B cell (primary cell): ENCODE data around the gene STOX2. TPM values are rescaled to one million over a fixed set of nuclear protein-coding genes. Genes with fewer than 3 reads are reported as not detected.

Source experiments
- ATAC-seq: fragments of 200-7000 bp; cut with Tn5 transposase; one replicate; pipeline ENCODE4 v1.10.0; 2021; ENCODE audit warnings: low read depth, mild to moderate bottlenecking, moderate number of reproducible peaks, moderate library complexity
- CTCF ChIA-PET: fragments of 350-600 bp; sonication (Branson Sonifier 250); formaldehyde crosslinking; loops from one replicate; lab custom pipeline; 2021; ENCODE audit warnings: antibody characterized with exemption, inconsistent platforms; lab: Charles Lee
- POLR2A ChIA-PET: fragments of 350-600 bp; sonication (Branson Sonifier 250); formaldehyde crosslinking; loops from one replicate; lab custom pipeline; 2021; ENCODE audit warnings: antibody characterized with exemption; lab: Charles Lee
- DNase-seq: peaks from one replicate; pipeline ENCODE4 v3.0.0; 2013
- H2AFZ ChIP-seq: 2 replicates; pipeline ENCODE4 v1.6.1; 2012; ENCODE audit warnings: mild to moderate bottlenecking, low read depth, low read length; ENCODE audit not compliant: insufficient read depth, poor library complexity, severe bottlenecking
- H3K27ac ChIP-seq, 2 donors: 1 replicate in 1 of 2; 2 replicates in 1 of 2; pipeline ENCODE4 v1.5.1; 2012 to 2013; ENCODE audit warnings: low read length in 2 of 2, mild to moderate bottlenecking in 2 of 2, moderate library complexity in 1 of 2
- H3K27me3 ChIP-seq, 4 experiments: fragments of 200-600 bp in 1 of 4; sonication (generic) in 1 of 4; replicated peaks in 1 of 4; 1 replicate in 2 of 4; 2 replicates in 2 of 4; pipeline versions ENCODE4 v1.6.1 to v1.7.0; 2013 to 2016; ENCODE audit warnings: low read length in 3 of 4, mild to moderate bottlenecking in 2 of 4, mixed read lengths in 1 of 4, moderate library complexity in 1 of 4; ENCODE audit not compliant: insufficient read depth in 4 of 4, control insufficient read depth in 3 of 4; ENCODE audit errors: control extremely low read depth in 1 of 4
- H3K36me3 ChIP-seq, 2 experiments: replicated peaks in 1 of 2; 1 replicate in 1 of 2; 2 replicates in 1 of 2; pipeline versions ENCODE4 v1.6.1 to v1.7.1; 2013; ENCODE audit warnings: low read length in 1 of 2; ENCODE audit not compliant: insufficient read depth in 2 of 2, control insufficient read depth in 1 of 2; ENCODE audit errors: control extremely low read depth in 1 of 2, extremely low read depth in 1 of 2
- H3K4me1 ChIP-seq, 2 donors: fragments of 200-600 bp in 1 of 2; sonication (generic) in 1 of 2; 1 replicate in 1 of 2; 2 replicates in 1 of 2; pipeline versions ENCODE4 v1.5.1 to v1.6.1; 2013 to 2017; ENCODE audit warnings: low read length in 2 of 2; ENCODE audit not compliant: control insufficient read depth in 2 of 2, insufficient read depth in 2 of 2
- H3K4me2 ChIP-seq: replicated peaks from 2 replicates; pipeline ENCODE3; 2012; ENCODE audit warnings: mild to moderate bottlenecking, low read depth, low read length; ENCODE audit not compliant: poor library complexity, severe bottlenecking
- H3K4me3 ChIP-seq, 5 experiments: fragments of 200-600 bp in 1 of 5; sonication (generic) in 1 of 5; 1 replicate in 3 of 5; 2 replicates in 2 of 5; pipeline versions ENCODE4 v1.5.1 to v1.7.0; 2011 to 2016; ENCODE audit warnings: low read length in 4 of 5, mild to moderate bottlenecking in 4 of 5, low read depth in 2 of 5, control low read depth in 1 of 5, moderate library complexity in 1 of 5; ENCODE audit not compliant: insufficient read depth in 1 of 5; ENCODE audit errors: control extremely low read depth in 1 of 5, extremely low read depth in 1 of 5
- H3K79me2 ChIP-seq: fragments of 200-600 bp; sonication (generic); one replicate; pipeline ENCODE4 v1.6.0; 2016; ENCODE audit warnings: low read length; ENCODE audit not compliant: control insufficient read depth, insufficient read depth
- H3K9ac ChIP-seq: fragments of 200-600 bp; sonication (generic); 2 replicates; pipeline ENCODE4 v1.6.1; 2017; ENCODE audit warnings: mild to moderate bottlenecking, low read length, moderate library complexity
- H3K9me3 ChIP-seq, 3 donors: one replicate each; pipeline versions ENCODE4 v1.6.1 to v1.7.1; 2013; ENCODE audit warnings: low read length in 2 of 3; ENCODE audit not compliant: control insufficient read depth in 2 of 3, insufficient read depth in 1 of 3; ENCODE audit errors: control extremely low read depth in 1 of 3
- H4K20me1 ChIP-seq: 2 replicates; pipeline ENCODE4 v1.6.0; 2012; ENCODE audit warnings: mild to moderate bottlenecking, low read length; ENCODE audit not compliant: insufficient read depth, control insufficient read depth, poor library complexity, severe bottlenecking
- H3K27ac Mint-ChIP-seq: one replicate; pipeline ENCODE4 v1.8.0; 2021; ENCODE audit warnings: mixed read lengths
- H3K27me3 Mint-ChIP-seq: one replicate; pipeline ENCODE4 v1.8.0; 2021; ENCODE audit warnings: mixed read lengths
- H3K4me1 Mint-ChIP-seq: one replicate; pipeline ENCODE4 v1.8.0; 2021; ENCODE audit warnings: mixed read lengths
- H3K4me3 Mint-ChIP-seq: one replicate; pipeline ENCODE4 v1.8.0; 2021; ENCODE audit warnings: mixed read lengths
- H3K9me3 Mint-ChIP-seq: one replicate; pipeline ENCODE4 v1.8.0; 2022; ENCODE audit warnings: mixed read lengths; ENCODE audit not compliant: insufficient read depth
- CTCF ChIP-seq: fragments of 200-600 bp; IDR thresholded peaks from one replicate; pipeline ENCODE4 v1.8.0; 2022; ENCODE audit warnings: antibody characterized with exemption, mild to moderate bottlenecking
- EZH2 ChIP-seq: IDR thresholded peaks from 2 replicates; pipeline ENCODE4 v1.6.1; 2012; ENCODE audit warnings: borderline replicate concordance, low read depth, mild to moderate bottlenecking, moderate library complexity, low read length; ENCODE audit not compliant: insufficient read depth, poor library complexity, severe bottlenecking
- WGBS: methylation state at CpG from one replicate; pipeline ENCODE4 v1.1.5; 2013; ENCODE audit warnings: missing lambda C conversion rate; ENCODE audit not compliant: insufficient coverage; 5-methylcytosine and 5-hydroxymethylcytosine counted together
- intact Hi-C: fragments of 100-400 bp; cut with micrococcal nuclease; formaldehyde crosslinking; loops from one replicate; pipeline ENCODE4 v1.10.0; 2022
- polyA plus RNA-seq: library from polyadenylated mRNA; depleted of rRNA; stranded (reverse); fragments of >200 nt; gene quantifications from 2 replicates; pipeline ENCODE4 v1.2.3, GENCODE V29; 2012
- total RNA-seq, 2 donors: library from RNA; stranded (reverse); fragments of 120-200 nt in 1 of 2; gene quantifications; 1 replicate in 1 of 2; 2 replicates in 1 of 2; pipeline versions ENCODE4 v1.2.3 to v1.2.4, GENCODE V29; 2013 to 2022

STOX2 gene
- total and polyA plus RNA-seq, 2 donors (not counting 1 experiment from before 2014, with no cell fraction given): under 0.01 TPM; not detected in 1

GRCh38 chr4:184056877-184057276, 151.8 kb downstream of the STOX2 start:
- Histone ChIP-seq H4K20me1 (no peaks in the 10 kb centered on the region), H2AFZ (no peak overlapping the region), H3K4me1 (no peaks in the 10 kb centered on the region), H3K27me3 (no peaks in the 10 kb centered on the region), H3K27ac (no peak overlapping the region), H3K4me3 (no peak overlapping the region), H3K9me3 (peaks cover 0 to 11% (median 0%) of the 10 kb centered on the region in 3 donors), H3K9ac (no peak overlapping the region), H3K36me3 (no peaks in the 10 kb centered on the region), H3K4me2 (no peak overlapping the region), H3K79me2 (no peaks in the 10 kb centered on the region)
- WGBS: 91% methylated on average over 13 of the region's 14 CpGs
- H3K4me3 Mint-ChIP-seq: no peak overlapping the region
- no peak for ATAC-seq
- intact Hi-C loops: no loop called here
- H3K4me1 Mint-ChIP-seq: no peaks in the 10 kb centered on the region
- H3K9me3 Mint-ChIP-seq: no peaks in the 10 kb centered on the region
- POLR2A ChIA-PET: no interaction called here
- peaks cover 9% of the 10 kb centered on the region for H3K27me3 Mint-ChIP-seq
- DNase-seq: no peak
- no peak overlapping the region for H3K27ac Mint-ChIP-seq
- CTCF ChIA-PET: no interaction called here
- no peak for TF ChIP-seq CTCF
- TF ChIP-seq EZH2: no peak

DNA sequence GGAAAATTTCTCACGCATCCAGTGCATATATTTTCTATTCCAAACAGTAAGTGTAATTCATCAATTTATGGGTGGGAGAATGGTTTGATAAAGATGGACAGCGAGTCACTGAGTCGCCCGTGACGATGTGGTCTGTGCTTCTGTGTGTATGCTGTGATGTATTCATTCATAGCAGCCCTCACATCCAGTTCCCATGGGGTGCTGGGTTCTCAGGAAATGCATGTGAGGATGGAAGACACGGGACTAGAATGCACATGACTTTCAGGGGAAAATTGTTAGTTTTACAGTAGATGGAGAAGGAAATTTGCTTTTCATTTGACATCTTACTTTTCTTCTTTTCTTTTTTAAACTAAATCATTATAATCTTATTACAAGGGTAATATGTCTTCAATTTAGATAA, 152.9 kb downstream of the STOX2 start:
- H3K9me3 ChIP-seq: peaks cover 0 to 6% (median 0%) of the 10 kb centered on the region in 3 donors
- H3K27me3 ChIP-seq: no peaks in the 10 kb centered on the region
- H3K4me3 ChIP-seq: no peak overlapping the region
- ChIA-PET CTCF (no interaction called here), POLR2A (no interaction called here)
- no peak overlapping the region for H3K9ac ChIP-seq
- Mint-ChIP-seq H3K4me3 (no peak overlapping the region), H3K4me1 (no peaks in the 10 kb centered on the region), H3K9me3 (peaks cover 2% of the 10 kb centered on the region), H3K27me3 (peaks cover 6% of the 10 kb centered on the region), H3K27ac (no peak overlapping the region)
- no peaks in the 10 kb centered on the region for H3K36me3 ChIP-seq
- no peak for ATAC-seq
- no peak for TF ChIP-seq EZH2
- TF ChIP-seq CTCF: no peak
- H3K4me2 ChIP-seq: no peak overlapping the region
- no peaks in the 10 kb centered on the region for H4K20me1 ChIP-seq
- DNase-seq: no peak
- H3K4me1 ChIP-seq: no peaks in the 10 kb centered on the region
- intact Hi-C loops: no loop called here
- WGBS: no CpG with 5 or more reads among the region's 6 CpGs
- H3K79me2 ChIP-seq: no peaks in the 10 kb centered on the region
- no peak overlapping the region for H3K27ac ChIP-seq
- H2AFZ ChIP-seq: no peak overlapping the region
